Esophagus muscularis mucosa (tissue), 3 donors: ENCODE results near the gene PRLR.

Source experiments
- CTCF ChIP-seq, 3 experiments: fragments of 200-600 bp in 2 of 3; fragments of 450-650 bp in 1 of 3; sonication (generic) in 2 of 3; IDR thresholded peaks; one replicate each; pipeline ENCODE4 v1.5.1; 2017 to 2019; ENCODE audit warnings: antibody characterized with exemption in 3 of 3, mild to moderate bottlenecking in 2 of 3, moderate library complexity in 1 of 3
- POLR2A ChIP-seq: fragments of 450-650 bp; IDR thresholded peaks from one replicate; pipeline ENCODE4 v1.6.1; 2017; ENCODE audit warnings: antibody characterized with exemption, moderate library complexity, mild to moderate bottlenecking, low read depth
- POLR2AphosphoS5 ChIP-seq, 2 donors: sonication (generic); formaldehyde crosslinking; IDR thresholded peaks; one replicate each; pipeline ENCODE4 v1.6.1; 2017; ENCODE audit warnings: antibody characterized with exemption in 2 of 2

- TF ChIP-seq CTCF (IDR thresholded peaks at IDR 0.05) (no peak), POLR2A (no peak), POLR2AphosphoS5 (IDR thresholded peaks at IDR 0.05) (no peak)
Observed at GRCh38 chr5:35096216-35096615, 134.1 kb downstream of the PRLR start.
